ENCODE measurements around the gene NTSR1.
A peak's percentile ranks its signal among the peaks of the same experiment; 100 is the strongest.

NTSR1 gene

DNA sequence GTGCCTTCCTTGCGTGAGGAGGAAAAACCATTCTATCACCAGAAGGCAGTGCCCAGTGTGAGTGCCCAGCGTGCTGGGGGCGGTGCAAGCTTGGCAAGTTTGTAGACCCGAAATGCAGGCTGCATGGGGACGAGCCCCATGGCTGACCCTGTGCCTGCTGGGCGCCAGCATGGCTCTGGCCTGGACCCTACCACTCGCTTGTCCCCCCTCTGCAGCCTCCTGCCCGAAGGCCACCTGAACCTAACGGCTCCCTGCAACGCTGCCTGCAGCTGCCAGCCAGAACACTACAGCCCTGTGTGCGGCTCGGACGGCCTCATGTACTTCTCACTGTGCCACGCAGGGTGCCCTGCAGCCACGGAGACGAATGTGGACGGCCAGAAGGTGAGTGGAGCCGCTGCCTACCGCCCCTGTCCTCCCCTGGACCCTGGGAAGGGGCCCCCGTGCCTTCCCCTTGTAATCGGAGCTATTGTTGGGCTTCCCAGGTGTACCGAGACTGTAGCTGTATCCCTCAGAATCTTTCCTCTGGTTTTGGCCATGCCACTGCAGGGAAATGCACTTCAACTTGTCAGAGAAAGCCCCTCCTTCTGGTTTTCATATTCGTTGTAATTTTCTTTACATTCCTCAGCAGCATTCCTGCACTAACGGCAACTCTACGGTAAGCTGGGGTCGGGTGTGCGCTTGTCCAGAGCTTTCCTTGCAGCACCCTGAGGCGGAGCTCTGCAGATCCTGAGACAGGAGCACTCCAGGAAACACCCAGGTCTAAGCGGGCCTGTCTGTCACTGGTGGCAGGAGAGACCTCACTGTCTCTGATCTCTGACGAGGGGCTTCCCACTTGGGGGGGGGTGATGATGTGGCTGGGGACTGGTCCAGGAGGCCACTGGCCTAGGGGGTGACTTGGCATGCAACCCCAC lies 40.9 kb upstream of the NTSR1 start:
- TF ChIP-seq CTCF (IDR thresholded peaks at IDR 0.05; ENCODE audit: borderline replicate concordance, control extremely low read depth, extremely low read depth, insufficient read depth, missing control alignments), result no peak
- no peak for DNase-seq (ENCODE audit: low spot score)
- in situ Hi-C loops (cut with MboI; ENCODE audit: low sequenced_read_pairs, unreplicated experiment), result loop anchor here (25.0 kb wide), 1 partner anchor 120 kb away; the partner anchor contains the start of gene MRGBP

DNA sequence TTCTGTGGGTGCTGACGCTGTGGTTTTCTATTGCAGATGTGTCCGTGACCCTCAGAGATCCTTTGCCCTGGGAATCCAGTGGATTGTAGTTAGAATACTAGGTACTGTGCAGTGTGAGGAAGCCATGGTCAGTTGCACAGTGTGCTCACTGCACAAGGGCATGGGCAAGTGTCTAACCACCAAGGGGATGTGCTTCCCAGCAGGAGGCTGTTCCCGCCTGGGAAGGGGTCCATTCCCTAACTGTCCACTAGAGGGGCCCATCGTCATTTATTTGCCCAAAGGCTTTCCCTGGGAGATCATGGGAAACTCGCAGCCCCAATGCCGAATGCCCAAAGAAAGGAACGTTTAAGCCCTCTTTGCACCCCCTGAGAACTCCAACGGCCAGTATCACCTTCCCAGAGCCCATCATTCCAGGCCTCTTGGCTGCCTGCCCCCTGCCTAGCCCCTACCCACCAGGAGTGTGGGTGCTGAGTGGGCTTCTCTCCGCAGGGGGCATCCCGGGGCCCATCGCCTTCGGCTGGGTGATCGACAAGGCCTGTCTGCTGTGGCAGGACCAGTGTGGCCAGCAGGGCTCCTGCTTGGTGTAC lies 40.1 kb upstream of the NTSR1 start:
- in situ Hi-C loops (cut with MboI; ENCODE audit: low sequenced_read_pairs, unreplicated experiment), result loop anchor here (25.0 kb wide), 1 partner anchor 119 kb away; the partner anchor contains the start of gene MRGBP
- DNase-seq (ENCODE audit: low spot score), result peak; percentile 75
- TF ChIP-seq CTCF (IDR thresholded peaks at IDR 0.05; ENCODE audit: borderline replicate concordance, control extremely low read depth, extremely low read depth, insufficient read depth, missing control alignments), result peak; percentile 44

- no peak for DNase-seq (ENCODE audit: low spot score)
- no peak for TF ChIP-seq CTCF (IDR thresholded peaks at IDR 0.05; ENCODE audit: borderline replicate concordance, control extremely low read depth, extremely low read depth, insufficient read depth, missing control alignments)
- in situ Hi-C loops (cut with MboI; ENCODE audit: low sequenced_read_pairs, unreplicated experiment), result loop anchor here (25.0 kb wide), 1 partner anchor 118 kb away; the partner anchor contains the start of gene MRGBP
These were observed 39.4 kb upstream of the NTSR1 start for GRCh38 chr20:62669249-62669648.

- in situ Hi-C loops (cut with MboI; ENCODE audit: low sequenced_read_pairs, unreplicated experiment), result loop anchor here (25.0 kb wide), 1 partner anchor 117 kb away; the partner anchor contains the start of gene MRGBP
- no peak for DNase-seq (ENCODE audit: low spot score)
- TF ChIP-seq CTCF (IDR thresholded peaks at IDR 0.05; ENCODE audit: borderline replicate concordance, control extremely low read depth, extremely low read depth, insufficient read depth, missing control alignments), result no peak
These were observed 38.5 kb upstream of the NTSR1 start for GRCh38 chr20:62670156-62670555.

GRCh38 chr20:62670998-62671397 lies 37.6 kb upstream of the NTSR1 start:
- TF ChIP-seq CTCF (IDR thresholded peaks at IDR 0.05; ENCODE audit: borderline replicate concordance, control extremely low read depth, extremely low read depth, insufficient read depth, missing control alignments), result no peak
- DNase-seq (ENCODE audit: low spot score), result no peak
- in situ Hi-C loops (cut with MboI; ENCODE audit: low sequenced_read_pairs, unreplicated experiment), result loop anchor here (25.0 kb wide), 1 partner anchor 116 kb away; the partner anchor contains the start of gene MRGBP

DNA sequence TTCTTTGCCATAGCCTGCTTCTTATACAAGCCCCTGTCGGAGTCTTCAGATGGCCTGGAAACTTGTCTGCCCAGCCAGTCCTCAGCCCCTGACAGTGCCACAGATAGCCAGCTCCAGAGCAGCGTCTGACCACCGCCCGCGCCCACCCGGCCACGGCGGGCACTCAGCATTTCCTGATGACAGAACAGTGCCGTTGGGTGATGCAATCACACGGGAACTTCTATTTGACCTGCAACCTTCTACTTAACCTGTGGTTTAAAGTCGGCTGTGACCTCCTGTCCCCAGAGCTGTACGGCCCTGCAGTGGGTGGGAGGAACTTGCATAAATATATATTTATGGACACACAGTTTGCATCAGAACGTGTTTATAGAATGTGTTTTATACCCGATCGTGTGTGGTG lies 36.9 kb upstream of the NTSR1 start:
- in situ Hi-C loops (cut with MboI; ENCODE audit: low sequenced_read_pairs, unreplicated experiment), result loop anchor here (25.0 kb wide), 1 partner anchor 116 kb away; the partner anchor contains the start of gene MRGBP
- no peak for DNase-seq (ENCODE audit: low spot score)

More for the DNA sequence above, 36.9 kb upstream of the NTSR1 start:
- TF ChIP-seq CTCF (IDR thresholded peaks at IDR 0.05; ENCODE audit: borderline replicate concordance, control extremely low read depth, extremely low read depth, insufficient read depth, missing control alignments), result no peak

All from GM13976 (cell line).